Fibroblast of peridontal ligament (primary cell): Measurements from ENCODE around the gene SPRR2G.
"Not testable (repeated sequence)": the region's sequence is repeated elsewhere in the genome, so short reads cannot be mapped to it uniquely, and the experiment has no call there.

Experiments used
- DNase-seq: peaks from one replicate; pipeline ENCODE4 v3.0.0-alpha.2; 2010; ENCODE audit errors: extremely low read depth

Gene SPRR2G

DNA sequence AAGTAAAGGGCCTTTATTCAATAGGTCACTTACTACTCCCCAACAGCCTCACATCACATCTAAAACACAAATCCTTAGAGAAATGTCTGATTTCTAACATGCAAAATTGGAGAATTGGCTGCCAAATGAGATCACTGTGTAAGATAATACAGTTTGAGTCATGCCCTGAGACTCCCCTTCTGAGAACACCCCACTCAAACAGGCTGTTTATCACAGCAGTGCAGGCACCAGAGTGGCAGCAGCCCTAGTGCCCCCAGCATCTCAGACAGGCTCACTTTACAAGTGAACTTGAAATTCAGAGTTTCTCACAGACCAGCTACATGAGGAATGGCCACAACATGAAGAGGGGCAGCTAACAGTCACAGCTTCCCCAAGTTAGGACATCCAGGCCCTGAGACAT is 35.4 kb downstream of the SPRR2G start:
- DNase-seq = not testable (repeated sequence)

DNA sequence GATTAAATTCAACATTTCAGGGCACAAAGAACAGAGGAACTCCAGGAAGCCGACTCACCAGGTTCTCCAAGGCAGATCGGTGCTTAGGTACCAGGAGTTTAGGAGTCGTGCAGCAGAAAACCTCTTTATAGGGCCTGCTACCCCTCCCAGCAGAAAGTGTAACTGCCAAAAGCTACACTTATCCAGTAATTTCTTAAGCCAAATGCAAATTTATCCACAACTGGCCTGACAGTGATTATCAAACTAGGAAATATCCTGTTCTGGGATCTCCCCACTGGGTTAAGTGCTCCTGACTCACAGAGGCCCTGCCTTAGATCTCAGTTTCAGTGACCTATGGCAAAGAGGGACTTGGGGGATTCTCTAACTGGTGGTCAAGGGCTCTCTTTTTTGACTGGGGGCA is 37.3 kb downstream of the SPRR2G start, which contains the start of gene SPRR2F:
Gene SPRR2F (minus strand): TSS at position 101 of the 400 bp plus-strand sequence. CDS start 783 bp downstream, outside the sequence.
- no peak for DNase-seq

DNA sequence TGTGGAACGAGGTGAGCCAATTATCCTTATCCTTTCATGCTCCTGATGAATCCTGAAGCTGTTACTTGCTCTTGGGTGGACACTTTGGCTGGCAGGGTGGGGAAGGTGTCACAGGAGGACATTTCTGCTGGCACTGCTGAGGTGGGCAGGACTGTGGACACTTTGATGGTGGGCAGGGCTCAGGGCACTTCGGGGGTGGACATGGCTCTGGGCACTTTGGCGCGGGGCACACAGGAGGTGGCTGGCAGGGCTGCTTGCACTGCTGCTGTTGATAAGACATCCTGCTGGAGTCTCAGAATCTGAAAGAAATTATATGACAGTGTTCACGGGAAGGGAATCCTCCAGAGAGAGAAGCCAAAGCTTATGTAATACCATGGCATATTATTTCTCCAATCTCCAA is 38.2 kb downstream of the SPRR2G start:
- DNase-seq = not testable (repeated sequence)

DNA sequence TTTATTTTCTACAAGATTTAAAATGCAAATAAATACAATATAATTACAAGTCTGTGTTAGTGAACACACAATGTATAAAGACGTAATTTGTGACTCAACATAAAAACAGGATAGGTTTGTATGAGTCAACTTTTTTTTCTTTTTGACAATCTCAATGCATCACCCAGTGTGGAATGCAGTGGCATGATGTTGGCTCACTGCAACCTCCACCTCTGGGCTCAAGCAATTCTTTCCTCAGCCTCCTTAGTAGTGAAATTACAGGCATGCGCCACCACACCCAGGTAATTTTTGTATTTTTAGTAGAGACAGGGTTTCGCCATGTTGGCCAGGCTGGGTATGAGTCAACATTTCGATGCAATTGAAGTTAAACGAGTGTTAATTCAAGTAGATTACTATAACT is 50.4 kb downstream of the SPRR2G start:
- DNase-seq = peak; percentile 1
